ENCODE data around the gene STMN3. TPM values are rescaled to one million over a fixed set of nuclear protein-coding genes. Genes with fewer than 3 reads are reported as not detected.
A peak's percentile ranks its signal among the peaks of the same experiment; 100 is the strongest.

STMN3 gene
- total and polyA plus RNA-seq, 10 of the 15 experiments (the other 5 are each of a cell fraction or from before 2014, with no cell fraction given) = 0.09 to 3.6 (median 1.4) TPM; not detected in 1

DNA sequence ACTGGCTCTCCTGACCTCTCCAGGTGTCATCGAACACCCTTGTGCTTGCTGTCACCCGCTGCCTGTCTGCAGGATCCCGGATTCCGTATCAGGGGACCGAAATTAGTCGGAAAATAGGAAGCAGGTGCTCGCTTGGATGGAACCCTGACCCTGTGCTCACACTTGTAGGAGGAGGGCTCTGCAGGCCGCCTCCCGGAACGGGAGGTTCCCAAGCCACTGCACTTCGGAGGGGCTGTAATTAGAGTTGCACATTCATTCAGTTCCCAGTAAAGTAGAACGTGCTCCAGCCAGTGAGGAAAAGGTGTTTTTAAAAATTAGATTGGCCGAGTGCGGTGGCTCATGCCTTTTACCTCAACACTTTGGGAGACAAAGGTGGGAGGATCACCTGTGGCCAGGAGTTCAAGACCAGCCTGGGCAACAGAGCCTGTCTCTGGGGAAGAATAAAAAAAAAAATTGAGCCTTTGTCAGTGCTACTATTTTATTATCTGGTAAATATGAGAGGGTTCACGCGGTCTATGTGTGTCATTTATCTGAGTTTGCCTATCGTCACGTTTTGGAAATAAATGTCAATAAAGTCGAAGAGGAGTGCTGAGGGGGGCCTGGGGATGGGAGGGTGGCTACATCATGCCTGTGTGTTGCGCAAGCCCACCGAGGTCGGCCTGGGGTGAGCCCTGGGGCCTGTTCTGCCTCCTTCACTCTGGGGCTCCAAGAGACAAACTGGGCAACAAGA, 24.8 kb downstream of the STMN3 start:
- 34% methylated on average over 22 of the region's 22 CpGs for WGBS (ENCODE audit: insufficient coverage, insufficient replicate concordance, low lambda C conversion rate, missing lambda C conversion rate)
- SMC1A ChIA-PET (ENCODE audit: uncharacterized antibody, unreplicated experiment) = interaction anchor here (1.2 kb wide), 1 partner anchor 13 kb away, joined by 4 read pairs; no protein-coding TSS in a partner anchor
- in situ Hi-C loops (cut with MboI) = no loop called here
- TF ChIP-seq SRF (IDR thresholded peaks at IDR 0.05; ENCODE audit: low read depth in 2 of 2, low read length in 2 of 2) (peak in 1 of 2 experiments; percentile 75; a peak in 2 of 4 replicates), ATF7 (IDR thresholded peaks at IDR 0.05; ENCODE audit: low read depth) (peak; percentile 49; the same call in 1 of the 2 replicates), ZNF384 (IDR thresholded peaks at IDR 0.05; ENCODE audit: borderline replicate concordance, low read depth, low read length) (no peak), GABPA (IDR thresholded peaks at IDR 0.05; ENCODE audit: low read depth) (peak; percentile 88), TARDBP (IDR thresholded peaks at IDR 0.05; ENCODE audit: borderline replicate concordance) (no peak), MEF2B (IDR thresholded peaks at IDR 0.05; ENCODE audit: partially characterized antibody, poor library complexity, severe bottlenecking) (no peak), NR2C2 (IDR thresholded peaks at IDR 0.05; ENCODE audit: borderline replicate concordance, control insufficient read depth, insufficient read length, low read depth) (no peak), CREB1 (IDR thresholded peaks at IDR 0.05; ENCODE audit: low read depth) (peak; percentile 68; the same call in 1 of the 2 replicates), RAD21 (IDR thresholded peaks at IDR 0.05; ENCODE audit: insufficient read depth, low read depth, low read length) (no peak), PML (IDR thresholded peaks at IDR 0.05; ENCODE audit: low read length) (peak; percentile 62; the same call in 1 of the 2 replicates), SIN3A (IDR thresholded peaks at IDR 0.05; ENCODE audit: low read depth, low read length) (peak; percentile 72)
- TF ChIP-seq, protein P1, sequence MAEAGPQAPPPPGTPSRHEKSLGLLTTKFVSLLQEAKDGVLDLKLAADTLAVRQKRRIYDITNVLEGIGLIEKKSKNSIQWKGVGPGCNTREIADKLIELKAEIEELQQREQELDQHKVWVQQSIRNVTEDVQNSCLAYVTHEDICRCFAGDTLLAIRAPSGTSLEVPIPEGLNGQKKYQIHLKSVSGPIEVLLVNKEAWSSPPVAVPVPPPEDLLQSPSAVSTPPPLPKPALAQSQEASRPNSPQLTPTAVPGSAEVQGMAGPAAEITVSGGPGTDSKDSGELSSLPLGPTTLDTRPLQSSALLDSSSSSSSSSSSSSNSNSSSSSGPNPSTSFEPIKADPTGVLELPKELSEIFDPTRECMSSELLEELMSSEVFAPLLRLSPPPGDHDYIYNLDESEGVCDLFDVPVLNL (IDR thresholded peaks at IDR 0.05; ENCODE audit: low read depth, low read length) = no peak
- TF ChIP-seq, protein P2, sequence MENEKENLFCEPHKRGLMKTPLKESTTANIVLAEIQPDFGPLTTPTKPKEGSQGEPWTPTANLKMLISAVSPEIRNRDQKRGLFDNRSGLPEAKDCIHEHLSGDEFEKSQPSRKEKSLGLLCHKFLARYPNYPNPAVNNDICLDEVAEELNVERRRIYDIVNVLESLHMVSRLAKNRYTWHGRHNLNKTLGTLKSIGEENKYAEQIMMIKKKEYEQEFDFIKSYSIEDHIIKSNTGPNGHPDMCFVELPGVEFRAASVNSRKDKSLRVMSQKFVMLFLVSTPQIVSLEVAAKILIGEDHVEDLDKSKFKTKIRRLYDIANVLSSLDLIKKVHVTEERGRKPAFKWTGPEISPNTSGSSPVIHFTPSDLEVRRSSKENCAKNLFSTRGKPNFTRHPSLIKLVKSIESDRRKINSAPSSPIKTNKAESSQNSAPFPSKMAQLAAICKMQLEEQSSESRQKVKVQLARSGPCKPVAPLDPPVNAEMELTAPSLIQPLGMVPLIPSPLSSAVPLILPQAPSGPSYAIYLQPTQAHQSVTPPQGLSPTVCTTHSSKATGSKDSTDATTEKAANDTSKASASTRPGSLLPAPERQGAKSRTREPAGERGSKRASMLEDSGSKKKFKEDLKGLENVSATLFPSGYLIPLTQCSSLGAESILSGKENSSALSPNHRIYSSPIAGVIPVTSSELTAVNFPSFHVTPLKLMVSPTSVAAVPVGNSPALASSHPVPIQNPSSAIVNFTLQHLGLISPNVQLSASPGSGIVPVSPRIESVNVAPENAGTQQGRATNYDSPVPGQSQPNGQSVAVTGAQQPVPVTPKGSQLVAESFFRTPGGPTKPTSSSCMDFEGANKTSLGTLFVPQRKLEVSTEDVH (IDR thresholded peaks at IDR 0.05; ENCODE audit: low read depth, partially characterized antibody) = peak; percentile 73
- TF ChIP-seq, protein P3, sequence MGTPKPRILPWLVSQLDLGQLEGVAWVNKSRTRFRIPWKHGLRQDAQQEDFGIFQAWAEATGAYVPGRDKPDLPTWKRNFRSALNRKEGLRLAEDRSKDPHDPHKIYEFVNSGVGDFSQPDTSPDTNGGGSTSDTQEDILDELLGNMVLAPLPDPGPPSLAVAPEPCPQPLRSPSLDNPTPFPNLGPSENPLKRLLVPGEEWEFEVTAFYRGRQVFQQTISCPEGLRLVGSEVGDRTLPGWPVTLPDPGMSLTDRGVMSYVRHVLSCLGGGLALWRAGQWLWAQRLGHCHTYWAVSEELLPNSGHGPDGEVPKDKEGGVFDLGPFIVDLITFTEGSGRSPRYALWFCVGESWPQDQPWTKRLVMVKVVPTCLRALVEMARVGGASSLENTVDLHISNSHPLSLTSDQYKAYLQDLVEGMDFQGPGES (IDR thresholded peaks at IDR 0.05) = no peak
- TF ChIP-seq, protein P4, sequence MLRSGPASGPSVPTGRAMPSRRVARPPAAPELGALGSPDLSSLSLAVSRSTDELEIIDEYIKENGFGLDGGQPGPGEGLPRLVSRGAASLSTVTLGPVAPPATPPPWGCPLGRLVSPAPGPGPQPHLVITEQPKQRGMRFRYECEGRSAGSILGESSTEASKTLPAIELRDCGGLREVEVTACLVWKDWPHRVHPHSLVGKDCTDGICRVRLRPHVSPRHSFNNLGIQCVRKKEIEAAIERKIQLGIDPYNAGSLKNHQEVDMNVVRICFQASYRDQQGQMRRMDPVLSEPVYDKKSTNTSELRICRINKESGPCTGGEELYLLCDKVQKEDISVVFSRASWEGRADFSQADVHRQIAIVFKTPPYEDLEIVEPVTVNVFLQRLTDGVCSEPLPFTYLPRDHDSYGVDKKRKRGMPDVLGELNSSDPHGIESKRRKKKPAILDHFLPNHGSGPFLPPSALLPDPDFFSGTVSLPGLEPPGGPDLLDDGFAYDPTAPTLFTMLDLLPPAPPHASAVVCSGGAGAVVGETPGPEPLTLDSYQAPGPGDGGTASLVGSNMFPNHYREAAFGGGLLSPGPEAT (IDR thresholded peaks at IDR 0.05; ENCODE audit: low read depth) = peak; percentile 91
- TF ChIP-seq, protein P5, sequence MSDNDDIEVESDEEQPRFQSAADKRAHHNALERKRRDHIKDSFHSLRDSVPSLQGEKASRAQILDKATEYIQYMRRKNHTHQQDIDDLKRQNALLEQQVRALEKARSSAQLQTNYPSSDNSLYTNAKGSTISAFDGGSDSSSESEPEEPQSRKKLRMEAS (IDR thresholded peaks at IDR 0.05; ENCODE audit: low read depth, low read length) = peak; percentile 84; the same call in 1 of the 2 replicates

More for the DNA sequence above, 24.8 kb downstream of the STMN3 start:
- no peaks in the 10 kb centered on the region for H3K27me3 ChIP-seq (replicated peaks in 1 of 2; ENCODE audit: control insufficient read depth in 2 of 2, insufficient read depth in 2 of 2, low read length in 1 of 2)
- RAD21 ChIA-PET (ENCODE audit: unreplicated experiment) = interaction anchor here (1.7 kb wide), 1 partner anchor 13 kb away, joined by 33 read pairs; no protein-coding TSS in a partner anchor
- peak overlapping the region; percentile 73 for H3K27ac ChIP-seq (ENCODE audit: control insufficient read depth, insufficient read depth)
- peak; percentile 65 for DNase-seq (ENCODE audit: low read depth, low spot score)
- H3K9me3 ChIP-seq (replicated peaks; ENCODE audit: control insufficient read depth, insufficient read depth, low read length) = no peaks in the 10 kb centered on the region
- CTCF ChIA-PET = no interaction called here
- no peaks in the 10 kb centered on the region for H4K20me1 ChIP-seq (ENCODE audit: control insufficient read depth, insufficient read depth)
- intact Hi-C loops (cut with micrococcal nuclease; ENCODE audit: unreplicated experiment) = loop anchor here (5.0 kb wide), 1 partner anchor 91 kb away; the partner anchor contains the start of gene PTK6
- H3K36me3 ChIP-seq (ENCODE audit: control insufficient read depth in 2 of 2, insufficient read depth in 2 of 2, low read length in 1 of 2) = no peaks in the 10 kb centered on the region
- peak overlapping the region; percentile 72 for H3K9ac ChIP-seq (ENCODE audit: control insufficient read depth, insufficient read depth, low read length)
- H3K4me2 ChIP-seq (ENCODE audit: control insufficient read depth, insufficient read depth) = peak overlapping the region; percentile 99
- peaks cover 42% of the 10 kb centered on the region for H3K79me2 ChIP-seq (ENCODE audit: control insufficient read depth, insufficient read depth, low read length)
- FAIRE-seq = peak; percentile 80
- ATAC-seq = peak; percentile 72
- TSS peak; percentile 82 for BruUV-seq (replicated peaks)
- H3K4me3 ChIP-seq = peak overlapping the region; percentile 94
- POLR2A ChIA-PET = interaction anchor here (1.5 to 1.9 kb wide), 4 partner anchors 8 to 89 kb away, joined by 4 to 17 read pairs (median 8); partner anchors contain the start of gene RTEL1
- peak overlapping the region; percentile 77 for H2AFZ ChIP-seq (ENCODE audit: control insufficient read depth, low read depth, low read length)
- peaks cover 8% of the 10 kb centered on the region for H3K4me1 ChIP-seq (ENCODE audit: control insufficient read depth, insufficient read depth, low read length)
